Heart right ventricle (tissue), 16 donors: ENCODE data around the gene TUBE1. TPM values are rescaled to one million over a fixed set of nuclear protein-coding genes. Genes with fewer than 3 reads are reported as not detected.

Experiments used
- ATAC-seq, 8 donors: fragments of 200-7000 bp; cut with Tn5 transposase; one replicate each; pipeline ENCODE4 v1.9.1; 2020; ENCODE audit warnings: mild to moderate bottlenecking in 8 of 8, moderate library complexity in 8 of 8, moderate number of reproducible peaks in 1 of 8
- DNase-seq, 2 donors: peaks; one replicate each; pipeline ENCODE4 v3.0.0-alpha.2; 2020
- H3K27ac ChIP-seq, 10 donors: fragments of 200-600 bp; sonication (generic) in 2 of 10; one replicate each; pipeline versions ENCODE4 v1.5.0 to v1.8.0; 2020 to 2022; ENCODE audit warnings: mild to moderate bottlenecking in 3 of 10
- H3K27me3 ChIP-seq, 7 donors: fragments of 200-600 bp; one replicate each; pipeline ENCODE4 v1.8.0; 2021 to 2022; ENCODE audit warnings: mild to moderate bottlenecking in 2 of 7
- H3K36me3 ChIP-seq, 9 donors: fragments of 200-600 bp; sonication (generic) in 1 of 9; one replicate each; pipeline versions ENCODE4 v1.5.0 to v1.8.0; 2020 to 2022; ENCODE audit warnings: mild to moderate bottlenecking in 2 of 9
- H3K4me1 ChIP-seq, 9 donors: fragments of 200-600 bp; sonication (generic) in 1 of 9; one replicate each; pipeline versions ENCODE4 v1.5.0 to v1.8.0; 2020 to 2022; ENCODE audit warnings: mild to moderate bottlenecking in 4 of 9
- H3K4me3 ChIP-seq, 10 donors: fragments of 200-600 bp; sonication (generic) in 2 of 10; one replicate each; pipeline versions ENCODE4 v1.5.0 to v1.8.0; 2020 to 2022; ENCODE audit warnings: mild to moderate bottlenecking in 7 of 10, moderate library complexity in 2 of 10
- H3K9me3 ChIP-seq, 11 donors: fragments of 200-600 bp in 10 of 11; sonication (generic) in 2 of 11; one replicate each; pipeline versions ENCODE4 v1.5.0 to v1.8.0; 2013 to 2022; ENCODE audit warnings: mild to moderate bottlenecking in 2 of 11, control low read depth in 1 of 11, moderate library complexity in 1 of 11
- WGBS, 2 donors: extraction: QIAGEN DNeasy Blood & Tissue Kit; methylation state at CpG; one replicate each; pipeline ENCODE4 v1.1.7; 2013; ENCODE audit warnings: inconsistent platforms in 1 of 2; 5-methylcytosine and 5-hydroxymethylcytosine counted together
- intact Hi-C, 10 donors: fragments of 100-400 bp; cut with DNase I; formaldehyde crosslinking; loops; one replicate each; pipeline versions ENCODE4 v1.11.1 to v1.14.2; 2022
- polyA plus RNA-seq, 2 donors: library from polyadenylated mRNA; stranded (reverse); fragments of 200-250 nt; gene quantifications; one replicate each; pipeline ENCODE4 v1.2.3, GENCODE V29; 2013
- total RNA-seq, 10 donors: library from RNA; stranded (reverse); fragmentation: NEBNext Ultra II Directional in 3 of 10; extraction: Animal tissue kit (Norgen Biotek cat#: 25700) in 3 of 10; gene quantifications; one replicate each; pipeline versions ENCODE4 v1.2.1 to v1.2.4, GENCODE V29; 2021 to 2023
- TF ChIP-seq, protein P1 (sequence below), 9 donors: fragments of 200-600 bp; sonication (generic) in 2 of 9; IDR thresholded peaks; one replicate each; pipeline versions ENCODE4 v1.5.0 to v1.8.0; 2021 to 2022; ENCODE audit warnings: antibody characterized with exemption in 9 of 9, mild to moderate bottlenecking in 5 of 9, moderate library complexity in 1 of 9
- donor health status: Arrhythmogenic right ventricular cardiomyopathy.
- donor health status: ischemic (EF 13 %, LVEDD 7.1; RV severe dilation, severe dysfunction).
- donor health status: healthy with polysubstance abuse.
- donor health status: DM: no; HTN: yes; CAD: no.
- donor health status: DM: no; HTN: no; CAD: no.
- donor health status: ischemic (EF 25% LVEDD 6.9; RV normal size, moderate dysfunction).
- donor health status: ischemic (EF 25% LVEDD 5.7; RV mildly dilated, moderate dysfunction).
- donor health status: healthy.
- donor health status: DM: yes; HTN: yes; CAD: no.
- donor health status: Ischemic cardiomyopathy.
- donor health status: ischemic (EF 35%, LVEDD 5.7; RV mildly dilated, moderate dysfunction).
- donor health status: nonischemic (EF 11% LVEDD 7.7; RV severe dilation, severe dysfunction).
- donor health status: DM: yes; HTN: yes; CAD: no.
- donor health status: PGD.
- donor health status: ischemic (EF 29% LVEDD 5.4; RV normal size, mild dysfunction).
- donor health status: nonischemic (EF 23%, LVEDD 6.1; RV moderate dilation, normal function).

The TUBE1 gene
- total and polyA plus RNA-seq, 12 donors = 9.0 to 43.5 (median 22.6) TPM

DNA sequence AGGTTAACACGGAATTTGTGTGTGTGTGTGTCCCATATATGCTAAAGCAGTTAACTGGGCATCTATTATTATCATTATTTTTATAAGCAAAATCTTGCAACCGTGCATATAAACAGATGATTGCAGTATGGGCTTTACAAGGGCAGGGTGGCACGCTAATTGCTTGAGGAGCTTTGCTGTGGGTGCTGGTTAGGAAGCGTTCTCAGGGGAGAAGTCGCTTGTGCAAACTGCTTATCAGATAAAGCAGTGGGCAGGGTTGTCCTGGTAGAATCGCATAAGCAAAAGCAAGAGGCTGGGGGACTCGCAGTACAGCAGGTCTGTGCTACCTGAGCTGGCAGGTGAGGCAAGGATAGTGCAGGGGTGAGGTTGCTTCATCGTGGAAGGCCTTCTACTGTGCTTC lies 43.1 kb downstream of the TUBE1 start:
- H3K36me3 ChIP-seq = no peaks in the 10 kb centered on the region
- intact Hi-C loops = loop anchor here in 9 of 10 donors (5.0 to 10.0 kb wide), 5 partner anchors 47 to 789 kb away; a partner anchor contains a TSS
- peaks cover 0 to 31% (median 9%) of the 10 kb centered on the region in 9 donors for H3K4me1 ChIP-seq
- H3K27ac ChIP-seq = peak overlapping the region in 1 of 10 donors; percentile 84
- no peaks in the 10 kb centered on the region for H3K9me3 ChIP-seq
- peak overlapping the region in 1 of 10 donors; percentile 68 for H3K4me3 ChIP-seq
- 70 to 76% methylated on average over 8 of the region's 8 CpGs for WGBS, 2 donors
- no peaks in the 10 kb centered on the region for H3K27me3 ChIP-seq
- no peak for DNase-seq
- no peak for ATAC-seq
- TF ChIP-seq, protein P1, sequence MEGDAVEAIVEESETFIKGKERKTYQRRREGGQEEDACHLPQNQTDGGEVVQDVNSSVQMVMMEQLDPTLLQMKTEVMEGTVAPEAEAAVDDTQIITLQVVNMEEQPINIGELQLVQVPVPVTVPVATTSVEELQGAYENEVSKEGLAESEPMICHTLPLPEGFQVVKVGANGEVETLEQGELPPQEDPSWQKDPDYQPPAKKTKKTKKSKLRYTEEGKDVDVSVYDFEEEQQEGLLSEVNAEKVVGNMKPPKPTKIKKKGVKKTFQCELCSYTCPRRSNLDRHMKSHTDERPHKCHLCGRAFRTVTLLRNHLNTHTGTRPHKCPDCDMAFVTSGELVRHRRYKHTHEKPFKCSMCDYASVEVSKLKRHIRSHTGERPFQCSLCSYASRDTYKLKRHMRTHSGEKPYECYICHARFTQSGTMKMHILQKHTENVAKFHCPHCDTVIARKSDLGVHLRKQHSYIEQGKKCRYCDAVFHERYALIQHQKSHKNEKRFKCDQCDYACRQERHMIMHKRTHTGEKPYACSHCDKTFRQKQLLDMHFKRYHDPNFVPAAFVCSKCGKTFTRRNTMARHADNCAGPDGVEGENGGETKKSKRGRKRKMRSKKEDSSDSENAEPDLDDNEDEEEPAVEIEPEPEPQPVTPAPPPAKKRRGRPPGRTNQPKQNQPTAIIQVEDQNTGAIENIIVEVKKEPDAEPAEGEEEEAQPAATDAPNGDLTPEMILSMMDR (IDR thresholded peaks at IDR 0.05) = no peak

DNA sequence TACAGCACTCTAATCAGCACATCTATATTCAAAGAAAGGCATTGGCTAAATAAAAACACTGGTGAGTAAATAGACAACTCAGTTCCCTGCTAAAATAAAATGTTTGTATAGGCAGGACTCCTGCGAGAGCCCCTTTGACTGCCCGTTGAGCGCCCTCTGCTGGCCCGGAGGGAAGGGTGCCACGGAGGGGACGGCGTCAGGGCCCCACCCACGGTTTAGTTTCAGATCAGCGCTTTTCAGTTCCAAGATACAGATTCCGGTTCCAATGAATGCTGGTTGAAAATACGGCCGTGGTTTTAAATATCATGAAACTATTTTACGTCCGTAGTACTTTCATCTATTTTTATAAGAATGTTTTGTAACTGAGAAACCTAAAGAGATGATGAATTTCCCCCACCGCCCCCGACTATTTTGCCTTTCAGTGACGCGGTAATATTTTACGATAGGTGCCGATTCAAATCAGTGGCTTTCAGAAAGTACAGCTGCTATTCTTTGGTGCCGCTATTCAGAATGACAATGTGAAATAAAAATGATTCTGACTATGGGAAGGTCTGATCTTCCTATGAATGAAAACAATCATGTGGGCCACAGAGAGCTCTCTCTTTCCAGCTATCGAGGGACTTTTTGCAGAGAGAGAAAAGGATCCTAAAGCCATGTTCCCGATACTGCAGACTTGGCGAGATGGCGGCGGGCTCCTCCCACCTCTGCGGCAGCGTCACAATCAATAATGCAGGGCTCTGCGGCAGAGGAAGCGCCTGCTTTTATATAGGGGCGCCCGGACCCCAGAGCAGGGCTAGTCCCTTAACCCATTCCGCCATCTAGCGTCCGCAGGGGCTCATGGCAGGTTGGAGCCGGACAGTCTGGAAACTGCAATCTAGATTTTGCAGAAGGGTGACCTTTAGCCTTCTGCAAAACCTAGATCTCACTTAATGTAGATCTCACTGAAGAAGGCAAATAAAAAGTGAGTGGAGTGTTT lies 44.0 kb downstream of the TUBE1 start:
- DNase-seq (peak; percentile 87), ATAC-seq (peak; percentile 88 to 99 (median 94))
- intact Hi-C loops = loop anchor here (1.0 to 10.0 kb wide), 11 partner anchors 46 to 789 kb away; a partner anchor contains a TSS
- TF ChIP-seq, protein P1 (IDR thresholded peaks at IDR 0.05) = peak; percentile 88 to 99 (median 95)
- Histone ChIP-seq H3K27ac (peak overlapping the region; percentile 57 to 88 (median 78)), H3K36me3 (no peaks in the 10 kb centered on the region), H3K4me1 (peaks cover 0 to 37% (median 12%) of the 10 kb centered on the region in 9 donors), H3K4me3 (peak overlapping the region; percentile 33 to 75 (median 58)), H3K27me3 (no peaks in the 10 kb centered on the region), H3K9me3 (no peaks in the 10 kb centered on the region)
- 0 to 1% methylated on average over 36 of the region's 36 CpGs for WGBS, 2 donors

DNA sequence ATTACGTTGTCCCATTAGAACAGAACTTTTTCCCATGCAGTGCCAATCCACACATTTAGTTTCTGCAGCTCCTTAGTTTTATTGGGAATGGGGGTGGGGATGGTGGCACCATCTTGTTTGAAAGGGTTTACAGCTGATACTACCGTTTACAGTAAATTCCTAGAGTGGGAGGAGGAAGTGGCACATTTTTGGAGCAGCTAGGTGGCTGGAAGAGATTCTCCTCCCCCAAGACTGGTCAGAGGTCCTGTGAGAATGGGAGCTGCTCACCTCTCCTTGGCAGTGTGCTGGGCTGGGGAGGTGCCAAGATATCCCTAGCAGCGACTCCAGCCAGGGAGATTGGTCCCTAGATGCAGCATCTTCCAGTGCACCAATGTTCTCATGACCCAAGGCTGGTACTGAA lies 45.7 kb downstream of the TUBE1 start:
- WGBS, 2 donors = 71 to 76% methylated on average over 3 of the region's 3 CpGs
- TF ChIP-seq, protein P1 (IDR thresholded peaks at IDR 0.05) = no peak
- no peaks in the 10 kb centered on the region for H3K9me3 ChIP-seq
- DNase-seq = no peak
- H3K27me3 ChIP-seq = no peaks in the 10 kb centered on the region
- peaks cover 0 to 45% (median 15%) of the 10 kb centered on the region in 9 donors for H3K4me1 ChIP-seq
- H3K27ac ChIP-seq = peak overlapping the region in 1 of 10 donors; percentile 17
- intact Hi-C loops = loop anchor here in 9 of 10 donors (5.0 to 10.0 kb wide), 5 partner anchors 44 to 787 kb away; a partner anchor contains a TSS
- H3K4me3 ChIP-seq = no peak overlapping the region
- ATAC-seq = no peak
- H3K36me3 ChIP-seq = no peaks in the 10 kb centered on the region

DNA sequence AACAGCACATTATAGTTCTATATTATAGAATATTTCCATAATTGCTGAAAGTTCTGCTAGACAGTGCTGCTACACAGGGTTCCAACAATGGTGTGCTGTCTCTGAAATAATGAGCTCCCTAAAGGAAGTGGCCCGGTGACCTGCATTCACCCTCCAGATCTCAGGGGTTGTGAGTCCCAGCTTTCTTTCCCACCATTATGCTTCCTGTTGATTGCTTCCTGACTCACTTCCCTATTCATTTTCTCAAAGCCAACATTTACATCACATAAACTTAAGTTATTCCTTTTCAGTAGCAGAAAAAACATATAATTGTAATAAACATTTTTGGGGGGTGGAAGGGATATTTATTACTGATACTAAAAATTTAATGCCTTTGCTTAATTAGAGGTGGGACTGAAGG lies 46.3 kb downstream of the TUBE1 start:
- TF ChIP-seq, protein P1 (IDR thresholded peaks at IDR 0.05) = no peak
- Histone ChIP-seq H3K4me3 (no peak overlapping the region), H3K36me3 (no peaks in the 10 kb centered on the region), H3K4me1 (peaks cover 0 to 46% (median 15%) of the 10 kb centered on the region in 9 donors), H3K27me3 (no peaks in the 10 kb centered on the region), H3K9me3 (no peaks in the 10 kb centered on the region), H3K27ac (peak overlapping the region in 1 of 10 donors; percentile 17)
- intact Hi-C loops = loop anchor here in 9 of 10 donors (5.0 to 10.0 kb wide), 5 partner anchors 44 to 786 kb away; a partner anchor contains a TSS
- ATAC-seq = no peak
- no peak for DNase-seq
- WGBS, 2 donors = 50 to 55% methylated on average over 1 of the region's 1 CpG
